ENCODE measurements around the gene CLSTN2.

CLSTN2 gene

GRCh38 chr3:140167600-140168281, 232.8 kb downstream of the CLSTN2 start:
- H3K9me3 ChIP-seq (replicated peaks in 1 of 11) = no peaks in the 10 kb centered on the region
- H3K36me3 ChIP-seq = no peaks in the 10 kb centered on the region
- no peak overlapping the region for H3K4me3 ChIP-seq
- no peak overlapping the region for H3K4me2 ChIP-seq
- peaks cover 0 to 11% (median 0%) of the 10 kb centered on the region in 10 experiments; a peak in 4 of 20 replicates for H3K4me1 ChIP-seq
- H4K20me1 ChIP-seq = no peaks in the 10 kb centered on the region
- H3K9ac ChIP-seq = no peak overlapping the region
- H3K27ac ChIP-seq = no peak overlapping the region
- TF ChIP-seq Cebpa-rat (IDR thresholded peaks at IDR 0.05) = no peak
- no peaks in the 10 kb centered on the region for H3K27me3 ChIP-seq

DNA sequence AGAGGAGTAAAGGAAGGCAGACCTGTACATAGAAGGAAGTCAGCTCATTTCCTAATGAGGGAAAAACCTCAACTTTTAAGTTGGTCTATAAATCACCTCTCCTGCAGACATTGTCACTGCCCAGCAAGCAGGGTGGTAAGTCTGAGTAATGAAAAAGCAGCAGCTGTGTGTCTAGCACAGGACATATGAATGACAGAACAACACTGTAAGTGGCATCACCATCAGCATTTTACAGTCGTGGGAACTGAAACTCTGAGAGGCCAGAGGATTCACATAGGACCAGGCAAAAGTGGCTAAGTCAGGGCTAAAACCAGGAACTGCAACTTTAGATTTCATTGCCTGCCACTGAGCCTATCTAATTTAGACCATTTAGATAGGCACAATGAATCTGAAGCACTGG, 235.6 kb downstream of the CLSTN2 start:
- Histone ChIP-seq H3K27ac (no peak overlapping the region), H3K27me3 (no peaks in the 10 kb centered on the region), H3K9ac (no peak overlapping the region), H3K36me3 (no peaks in the 10 kb centered on the region), H3K9me3 (replicated peaks in 1 of 11) (no peaks in the 10 kb centered on the region), H3K4me2 (peak overlapping the region in 2 of 11 experiments; percentile 19 to 31; a peak in 3 of 22 replicates), H4K20me1 (no peaks in the 10 kb centered on the region), H3K4me3 (no peak overlapping the region), H3K4me1 (peaks cover 0 to 11% (median 0%) of the 10 kb centered on the region in 10 experiments; a peak in 4 of 20 replicates)
- TF ChIP-seq Cebpa-rat (IDR thresholded peaks at IDR 0.05) = no peak

GRCh38 chr3:140176526-140176925, 241.5 kb downstream of the CLSTN2 start:
- no peaks in the 10 kb centered on the region for H3K27me3 ChIP-seq
- no peak overlapping the region for H3K27ac ChIP-seq
- no peaks in the 10 kb centered on the region for H3K4me1 ChIP-seq
- no peak overlapping the region for H3K4me2 ChIP-seq
- H3K36me3 ChIP-seq = no peaks in the 10 kb centered on the region
- no peak overlapping the region for H3K9ac ChIP-seq
- H4K20me1 ChIP-seq = no peaks in the 10 kb centered on the region
- no peak for TF ChIP-seq Cebpa-rat (IDR thresholded peaks at IDR 0.05)
- H3K9me3 ChIP-seq (replicated peaks in 1 of 11) = no peaks in the 10 kb centered on the region
- H3K4me3 ChIP-seq = no peak overlapping the region

- TF ChIP-seq Cebpa-rat (IDR thresholded peaks at IDR 0.05) = no peak
- H3K4me2 ChIP-seq = no peak overlapping the region
- H3K36me3 ChIP-seq = no peaks in the 10 kb centered on the region
- H3K27me3 ChIP-seq = no peaks in the 10 kb centered on the region
- H4K20me1 ChIP-seq = no peaks in the 10 kb centered on the region
- H3K9ac ChIP-seq = no peak overlapping the region
- H3K4me3 ChIP-seq = no peak overlapping the region
- no peaks in the 10 kb centered on the region for H3K4me1 ChIP-seq
- no peaks in the 10 kb centered on the region for H3K9me3 ChIP-seq (replicated peaks in 1 of 11)
- H3K27ac ChIP-seq = no peak overlapping the region
These were observed 243.0 kb downstream of the CLSTN2 start for GRCh38 chr3:140177943-140178342.

GRCh38 chr3:140178482-140178881, 243.5 kb downstream of the CLSTN2 start:
- no peak for TF ChIP-seq Cebpa-rat (IDR thresholded peaks at IDR 0.05)
- H4K20me1 ChIP-seq = no peaks in the 10 kb centered on the region
- no peak overlapping the region for H3K9ac ChIP-seq
- H3K4me3 ChIP-seq = no peak overlapping the region
- no peak overlapping the region for H3K4me2 ChIP-seq
- H3K36me3 ChIP-seq = no peaks in the 10 kb centered on the region
- H3K9me3 ChIP-seq (replicated peaks in 1 of 11) = no peaks in the 10 kb centered on the region
- no peaks in the 10 kb centered on the region for H3K4me1 ChIP-seq
- H3K27me3 ChIP-seq = no peaks in the 10 kb centered on the region
- no peak overlapping the region for H3K27ac ChIP-seq

- Histone ChIP-seq H3K4me1 (no peaks in the 10 kb centered on the region), H3K4me3 (no peak overlapping the region), H3K4me2 (no peak overlapping the region), H4K20me1 (no peaks in the 10 kb centered on the region), H3K9me3 (replicated peaks in 1 of 11) (no peaks in the 10 kb centered on the region), H3K27me3 (no peaks in the 10 kb centered on the region), H3K27ac (no peak overlapping the region), H3K36me3 (no peaks in the 10 kb centered on the region), H3K9ac (no peak overlapping the region)
- TF ChIP-seq Cebpa-rat (IDR thresholded peaks at IDR 0.05) = no peak
These were observed 245.6 kb downstream of the CLSTN2 start for GRCh38 chr3:140180603-140181002.

DNA sequence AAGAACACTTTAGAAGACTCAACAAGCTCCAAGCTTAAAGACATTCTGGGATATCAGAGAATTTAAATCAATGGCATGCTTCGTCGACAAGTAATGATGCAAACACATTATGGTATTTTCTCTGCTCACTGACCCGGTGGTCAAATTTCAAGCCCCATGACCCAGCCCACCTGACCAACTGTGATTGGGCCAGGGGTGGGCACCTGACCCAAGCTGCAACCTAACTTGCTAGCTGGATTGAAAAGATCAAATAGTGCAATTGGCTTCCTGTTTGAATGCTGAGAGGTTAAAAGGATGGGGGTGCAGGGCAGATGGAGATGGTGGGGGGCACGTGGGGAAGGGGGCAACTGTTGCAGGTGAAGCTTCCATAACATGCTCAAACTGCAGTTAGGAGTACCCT, 250.4 kb downstream of the CLSTN2 start:
- H3K27me3 ChIP-seq = no peaks in the 10 kb centered on the region
- no peak overlapping the region for H3K4me3 ChIP-seq
- no peak overlapping the region for H3K4me2 ChIP-seq
- H3K4me1 ChIP-seq = no peaks in the 10 kb centered on the region
- no peak overlapping the region for H3K9ac ChIP-seq
- H3K9me3 ChIP-seq (replicated peaks in 1 of 11) = no peaks in the 10 kb centered on the region
- TF ChIP-seq Cebpa-rat (IDR thresholded peaks at IDR 0.05) = no peak
- no peaks in the 10 kb centered on the region; a peak in 1 of 22 replicates for H4K20me1 ChIP-seq
- H3K36me3 ChIP-seq = no peaks in the 10 kb centered on the region
- no peak overlapping the region for H3K27ac ChIP-seq

DNA sequence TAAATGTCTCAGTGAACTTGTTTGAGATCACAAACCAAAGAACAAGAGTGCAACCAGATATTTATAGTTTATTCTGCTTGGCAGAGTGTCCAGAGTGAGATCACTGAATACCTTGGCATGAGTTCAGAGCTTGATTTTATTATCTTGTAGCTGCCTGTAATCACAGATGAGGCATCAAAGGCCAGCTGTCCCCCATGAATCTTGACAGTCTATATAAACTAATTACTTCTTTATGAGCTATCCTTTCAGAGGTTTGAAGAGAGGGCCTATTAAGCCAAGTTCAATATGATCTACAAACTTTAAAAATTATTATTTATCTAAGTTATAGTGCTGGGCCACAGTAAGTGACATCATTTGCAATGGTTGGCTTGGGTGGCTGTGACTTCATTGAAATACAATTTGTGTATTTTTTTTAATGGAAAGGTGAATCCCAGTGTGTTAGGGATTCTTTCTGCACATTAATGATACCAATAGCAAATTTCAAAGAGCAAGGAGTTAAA, 251.5 kb downstream of the CLSTN2 start:
- no peak for TF ChIP-seq Cebpa-rat (IDR thresholded peaks at IDR 0.05)
- no peaks in the 10 kb centered on the region for H3K4me1 ChIP-seq
- no peak overlapping the region for H3K9ac ChIP-seq
- H3K36me3 ChIP-seq = no peaks in the 10 kb centered on the region
- H3K4me2 ChIP-seq = no peak overlapping the region
- H3K4me3 ChIP-seq = no peak overlapping the region
- no peaks in the 10 kb centered on the region for H3K27me3 ChIP-seq
- no peaks in the 10 kb centered on the region; a peak in 1 of 22 replicates for H4K20me1 ChIP-seq
- H3K9me3 ChIP-seq (replicated peaks in 1 of 11) = no peaks in the 10 kb centered on the region
- H3K27ac ChIP-seq = no peak overlapping the region

- no peak overlapping the region for H3K4me2 ChIP-seq
- H4K20me1 ChIP-seq = no peaks in the 10 kb centered on the region; a peak in 1 of 22 replicates
- H3K36me3 ChIP-seq = no peaks in the 10 kb centered on the region
- H3K9me3 ChIP-seq (replicated peaks in 1 of 11) = no peaks in the 10 kb centered on the region
- no peaks in the 10 kb centered on the region for H3K27me3 ChIP-seq
- no peak for TF ChIP-seq Cebpa-rat (IDR thresholded peaks at IDR 0.05)
- H3K9ac ChIP-seq = no peak overlapping the region
- H3K4me1 ChIP-seq = no peaks in the 10 kb centered on the region
- no peak overlapping the region for H3K4me3 ChIP-seq
- H3K27ac ChIP-seq = no peak overlapping the region
These were observed 252.0 kb downstream of the CLSTN2 start for GRCh38 chr3:140187028-140187427.

GRCh38 chr3:140187656-140188221, 252.8 kb downstream of the CLSTN2 start:
- Histone ChIP-seq H3K9me3 (replicated peaks in 1 of 11) (no peaks in the 10 kb centered on the region), H3K36me3 (no peaks in the 10 kb centered on the region), H3K27ac (no peak overlapping the region), H4K20me1 (no peaks in the 10 kb centered on the region; a peak in 1 of 22 replicates), H3K27me3 (no peaks in the 10 kb centered on the region), H3K4me3 (no peak overlapping the region), H3K4me1 (no peaks in the 10 kb centered on the region), H3K4me2 (no peak overlapping the region), H3K9ac (no peak overlapping the region)
- TF ChIP-seq Cebpa-rat (IDR thresholded peaks at IDR 0.05) = no peak
